GM23248 (cell line): ENCODE data around the gene B3GALNT1.

ENCODE experiments used
- EZH2 ChIP-seq: fragments of 200-600 bp; sonication (generic); IDR thresholded peaks from 2 replicates; pipeline ENCODE4 v1.6.1; 2018; ENCODE audit warnings: antibody characterized with exemption, mild to moderate bottlenecking; ENCODE audit not compliant: insufficient read depth, poor library complexity, severe bottlenecking
- EZH2phosphoT487 ChIP-seq: fragments of 200-600 bp; sonication (generic); IDR thresholded peaks from 2 replicates; pipeline ENCODE4 v1.6.1; 2018; ENCODE audit warnings: antibody characterized with exemption, moderate library complexity, mild to moderate bottlenecking, low read depth; ENCODE audit not compliant: insufficient read depth

DNA sequence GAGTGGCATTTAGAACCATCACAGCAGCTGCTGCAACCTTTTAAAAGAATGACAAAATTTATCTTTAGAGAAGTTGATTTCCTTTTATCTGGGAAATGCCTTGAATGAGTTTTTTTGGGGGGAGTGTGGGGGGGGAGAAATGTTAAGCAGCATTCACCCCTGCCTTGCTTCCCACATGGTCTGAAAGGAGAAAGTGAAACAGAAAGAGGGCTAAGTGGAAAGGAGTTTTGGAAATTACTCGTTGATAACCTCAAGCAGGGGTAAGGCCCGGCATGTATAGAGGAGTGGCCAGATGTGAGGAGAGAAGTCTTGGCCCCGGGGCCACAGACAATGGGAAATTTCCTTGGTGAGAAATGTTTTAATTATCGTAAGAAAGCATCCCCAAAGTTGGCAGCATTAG lies 23.5 kb downstream of the B3GALNT1 start:
- no peak for TF ChIP-seq EZH2phosphoT487
- no peak for TF ChIP-seq EZH2
